H9 (cell line): ENCODE results near the gene GPR143. TPM values are rescaled to one million over a fixed set of nuclear protein-coding genes. Genes with fewer than 3 reads are reported as not detected.
"Not testable (repeated sequence)": the region's sequence is repeated elsewhere in the genome, so short reads cannot be mapped to it uniquely, and the experiment has no call there.

Experiments used
- DNase-seq: peaks from one replicate; pipeline ENCODE4 v3.0.0-alpha.2; 2017
- H2AFZ ChIP-seq: one replicate; pipeline ENCODE4 v1.6.1; 2013; ENCODE audit warnings: mild to moderate bottlenecking, low read length, control low read depth, moderate library complexity
- H2AK5ac ChIP-seq: 2 replicates; pipeline ENCODE4 v1.6.1; 2013; ENCODE audit warnings: low read length, control low read depth, mixed read lengths; ENCODE audit not compliant: insufficient read length
- H2BK120ac ChIP-seq: one replicate; pipeline ENCODE4 v1.6.1; 2013; ENCODE audit warnings: low read depth, mild to moderate bottlenecking, low read length, control low read depth, inconsistent platforms; ENCODE audit not compliant: poor library complexity, severe bottlenecking
- H2BK12ac ChIP-seq: 2 replicates; pipeline ENCODE4 v1.6.1; 2013; ENCODE audit warnings: low read length, control low read depth, mixed read lengths, low read depth; ENCODE audit not compliant: insufficient read length
- H2BK15ac ChIP-seq: 2 replicates; pipeline ENCODE4 v1.6.1; 2013; ENCODE audit warnings: low read depth, low read length, control low read depth
- H2BK20ac ChIP-seq: one replicate; pipeline ENCODE4 v1.6.1; 2013; ENCODE audit warnings: low read depth, mild to moderate bottlenecking, low read length, control low read depth, inconsistent platforms; ENCODE audit not compliant: poor library complexity, severe bottlenecking
- H2BK5ac ChIP-seq: 2 replicates; pipeline ENCODE4 v1.6.1; 2013; ENCODE audit warnings: low read length, control low read depth, mixed read lengths; ENCODE audit not compliant: insufficient read length
- H3K14ac ChIP-seq: 2 replicates; pipeline ENCODE4 v1.6.1; 2013; ENCODE audit warnings: low read length, control low read depth; ENCODE audit not compliant: insufficient read depth
- H3K18ac ChIP-seq: 2 replicates; pipeline ENCODE4 v1.6.1; 2013; ENCODE audit warnings: low read depth, mild to moderate bottlenecking, mixed read lengths, low read length, control low read depth; ENCODE audit not compliant: insufficient read length
- H3K23ac ChIP-seq: 2 replicates; pipeline ENCODE4 v1.6.1; 2013; ENCODE audit warnings: low read length, control low read depth, mixed read lengths, low read depth; ENCODE audit not compliant: insufficient read length
- H3K23me2 ChIP-seq: 2 replicates; pipeline ENCODE4 v1.6.1; 2013; ENCODE audit warnings: low read depth, mild to moderate bottlenecking, mixed read lengths, low read length, control low read depth; ENCODE audit not compliant: insufficient read length, poor library complexity, severe bottlenecking
- H3K27ac ChIP-seq: 2 replicates; pipeline ENCODE4 v1.5.1; 2013; ENCODE audit warnings: low read length, control low read depth, mixed read lengths, low read depth; ENCODE audit not compliant: insufficient read length
- H3K27me3 ChIP-seq: 2 replicates; pipeline ENCODE4 v1.6.1; 2013; ENCODE audit warnings: low read length, control low read depth, inconsistent platforms; ENCODE audit not compliant: insufficient read depth
- H3K4ac ChIP-seq: 2 replicates; pipeline ENCODE4 v1.6.1; 2013; ENCODE audit warnings: low read depth, mild to moderate bottlenecking, control low read depth, inconsistent platforms, low read length, moderate library complexity
- H3K4me1 ChIP-seq: 2 replicates; pipeline ENCODE4 v1.6.1; 2013; ENCODE audit warnings: low read length, control low read depth, inconsistent platforms; ENCODE audit not compliant: insufficient read depth
- H3K4me2 ChIP-seq: 2 replicates; pipeline ENCODE4 v1.6.1; 2013; ENCODE audit warnings: low read length, control low read depth, mixed read lengths; ENCODE audit not compliant: insufficient read length, insufficient read depth
- H3K56ac ChIP-seq: 2 replicates; pipeline ENCODE4 v1.6.1; 2013; ENCODE audit warnings: low read depth, mild to moderate bottlenecking, mixed read lengths, low read length, control low read depth; ENCODE audit not compliant: insufficient read length
- H3K79me1 ChIP-seq: 2 replicates; pipeline ENCODE4 v1.6.1; 2013; ENCODE audit warnings: low read depth, mild to moderate bottlenecking, moderate library complexity, low read length, control low read depth, inconsistent platforms; ENCODE audit not compliant: insufficient read depth, poor library complexity, severe bottlenecking
- H3K79me2 ChIP-seq: 2 replicates; pipeline ENCODE4 v1.6.1; 2013; ENCODE audit warnings: low read length, control low read depth, inconsistent platforms; ENCODE audit not compliant: insufficient read depth
- H3K9ac ChIP-seq: 2 replicates; pipeline ENCODE4 v1.6.1; 2013; ENCODE audit warnings: low read length, control low read depth, mixed read lengths; ENCODE audit not compliant: insufficient read length; ENCODE audit errors: extremely low read depth
- H3K9me3 ChIP-seq: one replicate; pipeline ENCODE4 v1.6.1; 2013; ENCODE audit warnings: low read depth, low read length, inconsistent platforms; ENCODE audit not compliant: control insufficient read depth
- H3T11ph ChIP-seq: one replicate; pipeline ENCODE4 v1.6.1; 2013; ENCODE audit warnings: mild to moderate bottlenecking, low read length, control low read depth, inconsistent platforms
- H4K20me1 ChIP-seq: one replicate; pipeline ENCODE4 v1.6.1; 2013; ENCODE audit not compliant: control insufficient read depth, insufficient read length, insufficient read depth
- H4K5ac ChIP-seq: 2 replicates; pipeline ENCODE4 v1.6.1; 2013; ENCODE audit warnings: low read depth, mild to moderate bottlenecking, mixed read lengths, low read length, control low read depth; ENCODE audit not compliant: insufficient read length
- H4K8ac ChIP-seq: replicated peaks from 2 replicates; pipeline ENCODE4 v1.6.1; 2013; ENCODE audit warnings: low read length, control low read depth, mixed read lengths, low read depth; ENCODE audit not compliant: insufficient read length
- H4K91ac ChIP-seq: 2 replicates; pipeline ENCODE4 v1.6.1; 2013; ENCODE audit warnings: low read depth, mild to moderate bottlenecking, moderate library complexity, mixed read lengths, low read length, control low read depth; ENCODE audit not compliant: insufficient read length
- H3K27ac Mint-ChIP-seq, 3 experiments: 2 replicates in 2 of 3; 3 replicates in 1 of 3; pipeline ENCODE4 v1.8.0; 2020 to 2021; ENCODE audit warnings: mixed read lengths in 3 of 3, mild to moderate bottlenecking in 1 of 3, moderate library complexity in 1 of 3
- H3K27me3 Mint-ChIP-seq: 2 replicates; pipeline ENCODE4 v1.8.0; 2021; ENCODE audit warnings: low read depth, mild to moderate bottlenecking, moderate library complexity, mixed read lengths
- H3K36me3 Mint-ChIP-seq, 3 experiments: 2 replicates in 2 of 3; 3 replicates in 1 of 3; pipeline ENCODE4 v1.8.0; 2020 to 2021; ENCODE audit warnings: low read depth in 3 of 3, mixed read lengths in 3 of 3; ENCODE audit not compliant: insufficient read depth in 1 of 3
- H3K4me1 Mint-ChIP-seq, 2 experiments: 2 replicates each; pipeline ENCODE4 v1.8.0; 2020; ENCODE audit warnings: mixed read lengths in 2 of 2
- H3K4me3 Mint-ChIP-seq, 2 experiments: 2 replicates in 1 of 2; 3 replicates in 1 of 2; pipeline ENCODE4 v1.8.0; 2020 to 2021; ENCODE audit warnings: mild to moderate bottlenecking in 2 of 2, mixed read lengths in 2 of 2, moderate library complexity in 1 of 2
- H3K9me3 Mint-ChIP-seq, 2 experiments: 2 replicates in 1 of 2; 3 replicates in 1 of 2; pipeline ENCODE4 v1.8.0; 2020; ENCODE audit warnings: mild to moderate bottlenecking in 2 of 2, mixed read lengths in 2 of 2, moderate library complexity in 1 of 2
- CTCF ChIP-seq: fragments of 200-600 bp; sonication (generic); conservative IDR thresholded peaks from 3 replicates; pipeline ENCODE4 v1.8.0; 2021; ENCODE audit warnings: antibody characterized with exemption, mild to moderate bottlenecking
- WGBS: extraction: QIAGEN DNeasy Blood & Tissue Kit; methylation state at CpG from one replicate; pipeline ENCODE4 v1.1.7; 2013; ENCODE audit warnings: missing lambda C conversion rate, low lambda C conversion rate, mixed read lengths; ENCODE audit not compliant: insufficient read length; ENCODE audit errors: extremely low coverage; 5-methylcytosine and 5-hydroxymethylcytosine counted together
- long read RNA-seq: library from polyadenylated mRNA; unstranded; transcript quantifications from one replicate; pipeline ENCODE4 v2.0.0, GENCODE V29; 2020
- total RNA-seq: library from RNA; stranded (reverse); gene quantifications from 2 replicates; pipeline ENCODE4 v1.2.1, GENCODE V29; 2021

GPR143 gene
- total RNA-seq, result 7.1 and 7.9 TPM in 2 replicates
- long read RNA-seq, transcript GPR143-203 (9 exons, 1,762 nt), result major isoform, 12 of 38 reads
- long read RNA-seq, partial matches to known transcripts, result 2 of 38 reads
- long read RNA-seq, other reads (novel, unspliced or antisense), result 24 of 38 reads

- no peak within 1 kb of the TSS for H3K27ac Mint-ChIP-seq
- no peak within 1 kb of the TSS for H3K23ac ChIP-seq
- peaks cover 1% of the 10 kb centered on the region; the same call in 1 of the 2 replicates for H3K79me2 ChIP-seq
- no peak within 1 kb of the TSS for H2AK5ac ChIP-seq
- no peak within 1 kb of the TSS for H2AFZ ChIP-seq
- no peak within 1 kb of the TSS for H4K8ac ChIP-seq
- H3K18ac ChIP-seq, result peak within 1 kb of the TSS; percentile 70
- no peak within 1 kb of the TSS for H2BK20ac ChIP-seq
- no peak within 1 kb of the TSS for H2BK15ac ChIP-seq
- H3K56ac ChIP-seq, result no peak within 1 kb of the TSS
- H3K4me1 Mint-ChIP-seq, result peaks cover 0 to 13% of the 10 kb centered on the region in 2 experiments; a peak in 3 of 4 replicates
- peak within 1 kb of the TSS; percentile 77 for H2BK12ac ChIP-seq
- no peak within 1 kb of the TSS for H4K91ac ChIP-seq
- H3K4me3 Mint-ChIP-seq, result peak within 1 kb of the TSS; percentile 62 to 69
- no peaks in the 10 kb centered on the region for H3K9me3 ChIP-seq
- no CpG with 5 or more reads among the region's 26 CpGs for WGBS
- DNase-seq, result peak; percentile 55
- H3K9ac ChIP-seq, result peak within 1 kb of the TSS; percentile 42
- no peak within 1 kb of the TSS for H2BK120ac ChIP-seq
- H3K27me3 Mint-ChIP-seq, result peaks cover 6% of the 10 kb centered on the region
- H3T11ph ChIP-seq, result no peak within 1 kb of the TSS
- no peak within 1 kb of the TSS for H3K4ac ChIP-seq
- peaks cover 4% of the 10 kb centered on the region for H3K23me2 ChIP-seq
- peaks cover 0 to 8% (median 4%) of the 10 kb centered on the region in 3 experiments; a peak in 3 of 7 replicates for H3K36me3 Mint-ChIP-seq
- TF ChIP-seq CTCF, result no peak
- H4K20me1 ChIP-seq, result no peaks in the 10 kb centered on the region
- peak within 1 kb of the TSS; percentile 88 for H3K14ac ChIP-seq
- H3K27ac ChIP-seq, result no peak within 1 kb of the TSS
- no peaks in the 10 kb centered on the region for H3K79me1 ChIP-seq
- H3K27me3 ChIP-seq, result no peaks in the 10 kb centered on the region
- peaks cover 18 to 47% of the 10 kb centered on the region in 2 experiments for H3K9me3 Mint-ChIP-seq
- no peak within 1 kb of the TSS for H2BK5ac ChIP-seq
- H4K5ac ChIP-seq, result no peak within 1 kb of the TSS
- peak within 1 kb of the TSS; percentile 36 for H3K4me2 ChIP-seq
- peaks cover 2% of the 10 kb centered on the region; the same call in 1 of the 2 replicates for H3K4me1 ChIP-seq
These were observed at the start of gene GPR143 for GRCh38 chrX:9765737-9766097. TSS of gene GPR143 (minus strand) at chrX:9765847. CDS start at chrX:9765817, 30 bp downstream.

GRCh38 chrX:9811086-9811485, 45.4 kb upstream of the GPR143 start:
- H2AK5ac ChIP-seq, H2BK20ac ChIP-seq, H2BK12ac ChIP-seq, H3K4me2 ChIP-seq, H3T11ph ChIP-seq, H3K18ac ChIP-seq, H3K56ac ChIP-seq, H3K79me2 ChIP-seq, H4K20me1 ChIP-seq, H2BK15ac ChIP-seq, H2BK120ac ChIP-seq, H3K4me3 Mint-ChIP-seq, H3K4ac ChIP-seq, H4K8ac ChIP-seq, H3K27ac Mint-ChIP-seq, H4K91ac ChIP-seq, H3K23me2 ChIP-seq, H3K14ac ChIP-seq, H3K27me3 Mint-ChIP-seq, H3K79me1 ChIP-seq, H3K9me3 ChIP-seq, H3K27ac ChIP-seq, H2BK5ac ChIP-seq, H2AFZ ChIP-seq, H3K9ac ChIP-seq, DNase-seq, H3K23ac ChIP-seq, H4K5ac ChIP-seq, H3K27me3 ChIP-seq, H3K4me1 ChIP-seq: not testable (repeated sequence)
- peaks cover 4 to 17% (median 9%) of the 10 kb centered on the region in 3 experiments; a peak in 6 of 7 replicates for H3K36me3 Mint-ChIP-seq
- peaks cover 12 to 27% of the 10 kb centered on the region in 2 experiments for H3K4me1 Mint-ChIP-seq
- H3K9me3 Mint-ChIP-seq, result peaks cover 29 to 35% of the 10 kb centered on the region in 2 experiments
- no CpG with 5 or more reads among the region's 3 CpGs for WGBS
